Spleen (tissue), 7 donors: ENCODE measurements around the gene HSBP1.

ENCODE experiments used
- CTCF ChIP-seq, 11 experiments: fragments of 200-600 bp in 7 of 11; fragments of 450-650 bp in 4 of 11; sonication (generic) in 4 of 11; IDR thresholded peaks in 8 of 11; conservative IDR thresholded peaks in 3 of 11; 1 replicate in 7 of 11; 2 replicates in 4 of 11; pipeline versions ENCODE4 v1.4.0 to v1.8.0; 2016 to 2021; ENCODE audit warnings: antibody characterized with exemption in 11 of 11, inconsistent platforms in 4 of 11, mild to moderate bottlenecking in 1 of 11
- POLR2A ChIP-seq, 3 donors: fragments of 450-650 bp; IDR thresholded peaks; one replicate each; pipeline ENCODE4 v1.5.1; 2017; ENCODE audit warnings: antibody characterized with exemption in 3 of 3, mild to moderate bottlenecking in 1 of 3
- POLR2AphosphoS5 ChIP-seq, 3 donors: sonication (generic); formaldehyde crosslinking; IDR thresholded peaks; one replicate each; pipeline ENCODE4 v1.5.1; 2017; ENCODE audit warnings: antibody characterized with exemption in 3 of 3
- donor health status: DM: no; HTN: no; CAD: no; lungs with moderate emphysema.
- donor health status: DM: no; HTN: no; CAD: no.
- donor health status: DM: no; HTN: no; CAD: no.

- TF ChIP-seq CTCF (IDR thresholded peaks at IDR 0.05 in 8 of 11, conservative IDR thresholded peaks at IDR 0.05 in 3 of 11) (no peak), POLR2A (IDR thresholded peaks at IDR 0.05) (no peak), POLR2AphosphoS5 (IDR thresholded peaks at IDR 0.05) (no peak)
These were observed 45.4 kb upstream of the HSBP1 start for GRCh38 chr16:83762141-83762991.
